Stimulated activated CD8-positive, alpha-beta memory T cell treated with anti-CD3 and anti-CD28 coated beads, Interleukin-4, amount 100 ng/mL, for 1 hour (primary cell): ENCODE measurements around the gene TULP4.
"Not testable (repeated sequence)": the region's sequence is repeated elsewhere in the genome, so short reads cannot be mapped to it uniquely, and the experiment has no call there.

Experiments
- DNase-seq, 2 donors: peaks; one replicate each; pipeline ENCODE4 v3.0.0-alpha.2; 2020; ENCODE audit warnings: low read depth in 2 of 2, low spot score in 1 of 2

Gene TULP4

DNA sequence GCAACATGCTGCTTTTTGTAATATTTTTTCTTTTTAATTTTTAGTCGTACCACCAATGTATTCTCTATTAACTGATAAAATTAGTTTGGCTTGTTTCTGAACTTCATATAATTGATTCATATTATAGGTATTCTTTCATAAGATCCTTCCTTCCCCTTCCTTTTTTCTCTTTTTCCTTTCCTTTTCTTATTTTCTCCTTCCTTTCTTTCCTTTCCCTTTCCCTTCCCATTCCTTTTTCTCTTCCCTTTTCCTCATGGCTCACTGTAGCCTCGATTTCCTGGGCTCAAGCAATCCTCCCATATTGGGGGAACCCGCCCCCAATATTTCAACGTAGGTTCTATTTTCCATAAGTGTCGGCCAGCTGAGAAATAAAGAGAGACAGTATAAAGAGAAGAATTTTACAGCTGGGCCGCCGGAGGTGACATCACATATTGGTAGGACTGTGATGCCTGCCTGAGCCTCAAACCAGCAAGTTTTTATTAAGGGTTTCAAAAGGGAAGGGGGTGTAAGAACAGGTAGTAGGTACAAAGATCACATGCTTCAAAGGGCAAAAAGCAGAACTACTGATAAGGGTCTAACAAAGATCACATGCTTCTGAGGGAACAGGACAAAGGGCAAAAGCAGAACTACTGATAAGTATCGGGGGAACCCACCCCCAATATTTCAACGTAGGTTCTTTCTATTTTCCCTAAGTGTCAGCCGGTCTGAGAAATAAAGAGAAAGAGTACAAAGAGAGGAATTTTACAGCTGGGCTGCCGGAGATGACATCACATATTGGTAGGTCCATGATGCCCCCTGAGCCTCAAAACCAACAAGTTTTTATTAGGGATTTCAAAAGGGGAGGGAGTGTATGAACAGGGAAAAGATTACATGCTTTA lies 16.1 kb upstream of the TULP4 start:
- not testable (repeated sequence) for DNase-seq

DNA sequence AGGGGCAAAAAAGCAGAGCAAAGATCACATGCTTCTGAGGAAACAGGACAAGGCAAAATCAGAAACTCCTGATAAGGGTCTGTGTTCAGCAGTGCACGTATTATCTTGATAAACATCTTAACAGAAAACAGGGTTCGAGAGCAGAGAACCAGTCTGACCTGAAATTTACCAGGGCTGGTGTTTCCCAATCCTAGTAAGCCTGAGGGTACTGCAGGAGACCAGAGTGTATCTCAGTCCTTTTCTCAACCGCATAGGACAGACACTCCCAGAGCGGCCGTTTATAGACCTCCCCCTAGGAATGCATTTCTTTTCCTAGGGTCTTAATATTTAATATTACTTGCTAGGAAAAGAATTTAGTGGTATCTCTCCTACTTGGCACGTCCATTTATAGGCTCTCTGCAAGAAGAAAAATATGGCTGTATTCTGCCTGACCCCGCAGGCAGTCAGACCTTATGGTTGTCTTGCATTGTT lies 15.4 kb upstream of the TULP4 start:
- DNase-seq, result not testable (repeated sequence)

DNA sequence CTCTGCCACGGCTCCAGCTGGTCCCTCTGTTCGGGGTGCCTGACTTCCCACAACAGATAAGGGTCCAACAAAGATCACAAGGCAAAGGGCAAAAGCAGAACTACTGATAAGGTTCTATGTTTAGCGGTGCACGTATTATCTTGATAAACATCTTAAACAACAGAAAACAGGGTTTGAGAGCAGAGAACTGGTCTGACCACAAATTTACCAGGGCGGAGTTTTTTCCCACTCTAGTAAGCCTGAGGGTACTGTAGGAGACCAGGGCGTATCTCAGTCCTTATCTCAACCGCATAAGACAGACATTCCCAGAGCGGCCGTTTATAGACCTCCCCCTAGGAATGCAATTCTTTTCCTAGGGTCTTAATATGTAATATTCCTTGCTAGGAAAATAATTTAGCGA lies 14.6 kb upstream of the TULP4 start:
- DNase-seq, result not testable (repeated sequence)

DNA sequence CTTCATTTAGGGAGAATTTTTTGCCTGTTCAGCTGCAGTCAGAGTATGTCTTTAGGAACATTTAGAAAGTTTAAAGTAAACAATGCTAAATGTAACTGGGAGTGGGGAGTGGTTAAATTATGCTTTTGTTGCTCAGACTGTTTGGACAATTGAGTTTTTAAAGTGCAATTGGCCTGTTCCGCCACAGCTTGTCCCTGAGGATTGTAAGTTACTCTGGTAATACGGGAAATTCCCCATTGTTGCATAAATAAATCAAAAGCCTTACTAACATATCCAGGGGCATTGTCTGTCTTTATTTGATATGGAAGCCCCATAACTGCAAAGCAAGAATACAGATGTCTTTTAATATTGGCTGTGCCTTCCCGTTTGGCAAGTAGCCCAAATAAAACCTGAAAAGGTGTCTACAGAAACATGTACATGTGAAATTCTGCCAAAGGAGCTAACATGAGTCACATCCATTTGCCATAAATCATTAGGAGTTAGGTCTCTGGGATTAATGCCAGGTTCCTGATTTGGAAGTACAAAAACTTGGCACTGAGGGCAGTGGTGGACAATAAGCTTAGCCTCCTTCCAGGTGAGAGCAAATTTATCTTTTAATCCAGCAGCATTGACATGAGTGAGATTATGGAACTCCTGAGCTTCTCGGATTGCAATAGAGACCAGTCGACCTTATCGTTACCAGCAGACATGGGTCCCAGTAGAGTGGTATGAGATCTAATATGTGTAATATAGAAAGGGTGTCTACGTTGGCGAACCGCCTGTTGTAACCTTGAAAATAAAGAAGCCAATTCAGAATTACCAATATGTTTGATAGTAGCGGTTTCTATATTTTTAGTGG lies 11.7 kb upstream of the TULP4 start:
- DNase-seq, result not testable (repeated sequence)

DNA sequence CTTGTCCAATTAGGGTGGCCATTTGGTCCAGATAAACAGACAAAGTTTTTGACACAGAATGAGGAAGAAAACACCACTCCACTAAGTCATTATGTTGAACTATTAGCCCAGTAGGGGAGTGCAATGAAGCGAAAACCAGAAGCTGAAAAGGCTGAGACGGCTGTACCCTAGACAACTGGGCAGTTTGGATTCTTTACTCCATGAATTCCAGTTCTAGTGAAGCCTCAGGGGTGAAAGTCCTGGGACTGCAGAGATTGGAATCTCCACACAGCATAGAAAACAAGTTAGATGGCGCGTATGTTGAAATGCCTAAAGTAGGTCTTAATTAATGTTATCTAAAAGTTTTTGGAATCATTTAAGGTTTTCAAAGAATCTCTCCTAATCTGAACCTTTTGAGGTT lies 10.7 kb upstream of the TULP4 start:
- not testable (repeated sequence) for DNase-seq

DNA sequence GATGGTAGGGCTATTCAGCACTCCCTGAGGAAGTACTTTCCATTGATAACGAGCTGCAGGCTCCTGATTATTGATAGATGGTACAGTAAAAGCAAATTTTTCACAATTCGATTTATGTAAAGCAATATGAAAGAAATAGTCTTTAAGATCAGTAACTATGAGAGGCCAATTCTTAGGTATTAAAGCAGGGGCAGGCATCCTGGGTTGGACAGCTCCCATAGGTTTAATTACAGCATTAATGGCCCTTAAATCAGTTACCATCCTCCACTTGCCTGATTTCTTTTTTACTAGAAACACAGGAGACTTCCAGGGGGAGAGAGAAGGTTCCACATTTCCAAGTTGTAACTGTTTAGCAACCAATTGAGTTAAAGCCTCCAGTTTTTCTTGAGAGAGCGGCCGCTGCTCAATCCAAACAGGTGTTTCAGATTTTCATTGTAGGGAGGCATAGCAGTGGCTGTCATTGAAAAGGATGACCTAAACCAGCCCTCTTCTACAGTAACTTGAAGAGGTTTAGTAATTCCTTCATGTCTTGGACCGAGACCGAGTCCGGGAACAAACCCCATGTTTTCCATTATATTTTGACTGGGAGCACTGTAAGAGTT lies 10.0 kb upstream of the TULP4 start:
- DNase-seq, result not testable (repeated sequence)

DNA sequence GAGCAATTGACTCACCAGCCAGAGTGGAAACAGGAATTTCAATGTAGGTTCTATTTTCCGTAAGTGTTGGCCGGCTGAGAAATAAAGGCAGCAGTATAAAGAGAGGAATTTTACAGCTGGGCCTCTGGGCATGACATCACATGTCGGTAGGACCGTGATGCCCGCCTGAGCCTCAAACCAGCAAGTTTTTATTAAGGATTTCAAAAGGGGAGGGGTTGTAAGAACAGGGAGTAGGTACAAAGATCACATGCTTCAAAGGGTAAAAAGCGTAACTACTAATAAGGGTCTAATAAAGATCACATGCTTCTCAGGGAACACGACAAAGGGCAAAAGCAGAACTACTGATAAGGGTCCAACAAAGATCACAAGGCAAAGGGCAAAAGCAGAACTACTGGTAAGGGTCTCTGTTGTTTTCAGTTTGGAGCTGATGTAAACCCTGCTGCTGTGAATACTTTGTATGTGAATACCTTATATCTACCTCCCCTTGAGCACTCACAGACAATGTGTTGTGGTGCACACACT lies 9.0 kb upstream of the TULP4 start:
- DNase-seq, result no peak

DNA sequence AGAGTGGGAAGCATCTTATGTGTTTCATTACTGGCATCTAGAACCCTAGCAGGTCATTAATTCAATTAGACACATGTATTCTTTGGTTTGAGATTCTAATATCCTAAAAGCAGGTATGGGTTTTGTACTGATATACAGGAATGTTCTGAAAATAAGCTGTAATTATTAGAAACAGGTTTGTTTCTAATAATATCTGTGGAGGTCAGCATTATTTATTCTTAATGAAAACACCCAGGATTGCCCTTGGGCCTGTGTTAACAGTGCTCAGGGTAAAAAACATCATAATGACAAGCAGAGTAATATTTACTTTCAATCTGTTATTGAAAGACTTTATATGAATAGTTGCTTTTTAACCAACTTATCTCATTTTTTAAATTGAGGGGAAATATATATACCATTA lies 8.0 kb upstream of the TULP4 start:
- DNase-seq, result no peak

DNA sequence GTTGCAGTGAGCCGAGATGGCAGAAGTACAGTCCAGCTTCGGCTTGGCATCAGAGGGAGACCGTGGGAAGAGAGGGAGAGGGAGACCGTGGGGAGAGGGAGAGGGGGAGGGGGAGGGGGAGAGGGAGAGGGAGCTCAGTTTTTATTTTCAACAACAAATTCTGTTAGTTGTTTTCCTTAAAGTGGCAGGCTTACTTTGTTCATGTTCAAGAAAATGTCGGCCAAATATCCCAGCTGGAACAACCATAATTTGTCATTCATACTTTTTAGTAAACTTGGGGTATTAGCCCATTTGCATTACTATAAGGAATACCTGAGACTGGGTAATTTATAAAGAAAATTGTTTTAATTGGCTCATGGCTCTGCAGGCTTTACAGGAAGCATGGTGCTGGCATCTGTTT lies 2.5 kb upstream of the TULP4 start:
- DNase-seq, result no peak

DNA sequence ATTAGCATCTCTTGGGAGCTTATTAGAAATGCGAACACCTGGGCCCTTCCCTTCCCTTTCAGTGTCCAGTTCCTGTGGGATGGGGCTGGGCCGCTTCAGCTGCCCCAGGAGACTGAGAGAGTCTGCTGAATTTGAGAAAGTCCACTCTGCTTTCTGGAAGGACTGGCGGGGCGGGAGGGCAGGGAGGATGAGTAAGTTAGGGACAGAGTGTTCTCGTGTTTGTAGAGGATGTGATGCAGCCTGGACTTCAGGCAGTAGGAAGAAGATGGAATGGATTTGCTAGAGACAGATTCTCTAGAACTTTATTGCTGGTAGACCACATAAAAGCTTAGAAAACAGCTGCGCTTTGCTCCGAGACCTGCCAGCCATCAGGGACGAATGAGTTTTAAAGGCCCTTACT lies 1.1 kb upstream of the TULP4 start:
- no peak for DNase-seq

DNA sequence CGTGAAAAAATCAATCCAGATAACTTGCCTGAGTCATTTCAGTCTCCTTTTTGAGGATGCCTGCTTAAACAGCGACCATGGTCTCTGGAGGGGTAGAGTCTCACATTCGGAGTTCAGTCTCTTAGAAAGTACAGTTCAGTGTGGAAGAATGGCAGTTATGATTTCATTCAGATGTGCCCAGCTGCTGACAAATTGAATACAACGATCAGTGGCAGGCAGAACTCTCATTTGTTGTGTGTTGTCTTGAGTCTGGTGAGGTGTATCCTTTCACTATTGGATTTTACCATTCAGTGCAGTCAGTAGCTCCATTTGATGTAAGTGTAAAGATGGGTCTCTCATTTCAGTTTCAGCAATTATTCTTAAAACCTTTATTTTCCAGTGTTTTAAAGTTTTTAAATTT lies 639 bp upstream of the TULP4 start:
- no peak for DNase-seq

DNA sequence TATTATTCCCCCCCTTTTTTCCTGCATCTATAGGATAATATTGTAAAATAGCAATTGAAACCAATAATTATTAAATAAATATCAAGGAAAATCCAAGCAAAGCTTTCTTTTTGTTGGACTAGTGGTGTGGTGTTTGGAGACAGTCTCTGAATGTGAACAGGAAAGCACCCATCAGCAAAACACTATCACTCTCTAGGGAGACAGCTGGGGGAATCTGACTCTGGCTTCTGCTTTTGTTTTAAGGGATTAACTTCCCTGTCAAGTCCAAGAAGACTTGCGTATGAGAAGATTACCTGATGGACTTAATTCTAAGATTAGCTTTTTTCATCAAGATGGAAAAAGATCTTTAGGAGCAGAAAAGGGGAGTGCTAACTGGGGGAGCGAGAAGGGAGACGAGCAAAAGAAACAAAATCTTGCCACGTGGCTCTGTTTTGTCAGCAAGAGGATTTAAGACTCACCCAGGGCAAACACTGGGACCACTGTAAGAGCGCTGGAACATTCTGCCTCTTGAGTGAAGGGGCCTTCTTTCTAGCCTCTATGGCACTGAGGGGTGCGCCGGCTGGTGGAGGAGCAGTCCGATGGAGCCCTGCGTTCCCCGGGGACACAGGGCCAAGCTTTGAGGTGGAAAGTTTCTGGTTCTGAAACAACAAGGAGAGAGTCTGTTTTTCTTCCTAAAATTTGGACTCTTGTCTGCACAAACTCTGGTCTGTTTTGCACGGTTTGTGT lies 570 bp downstream of the TULP4 start:
- no peak for DNase-seq

DNA sequence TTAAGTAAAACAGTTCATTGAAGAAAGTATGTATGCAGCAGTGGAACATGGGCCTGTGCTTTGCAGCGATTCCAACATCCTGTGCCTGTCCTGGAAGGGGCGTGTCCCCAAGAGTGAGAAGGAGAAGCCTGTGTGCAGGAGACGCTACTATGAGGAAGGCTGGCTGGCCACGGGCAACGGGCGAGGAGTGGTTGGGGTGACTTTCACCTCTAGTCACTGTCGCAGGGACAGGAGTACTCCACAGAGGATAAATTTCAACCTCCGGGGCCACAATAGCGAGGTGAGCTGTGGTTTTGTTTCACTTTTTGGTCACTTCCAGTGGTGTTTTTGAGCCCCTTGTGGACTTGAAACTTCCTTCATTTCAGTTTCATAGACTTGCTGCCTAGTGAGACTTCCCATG lies 1.7 kb downstream of the TULP4 start:
- no peak for DNase-seq

DNA sequence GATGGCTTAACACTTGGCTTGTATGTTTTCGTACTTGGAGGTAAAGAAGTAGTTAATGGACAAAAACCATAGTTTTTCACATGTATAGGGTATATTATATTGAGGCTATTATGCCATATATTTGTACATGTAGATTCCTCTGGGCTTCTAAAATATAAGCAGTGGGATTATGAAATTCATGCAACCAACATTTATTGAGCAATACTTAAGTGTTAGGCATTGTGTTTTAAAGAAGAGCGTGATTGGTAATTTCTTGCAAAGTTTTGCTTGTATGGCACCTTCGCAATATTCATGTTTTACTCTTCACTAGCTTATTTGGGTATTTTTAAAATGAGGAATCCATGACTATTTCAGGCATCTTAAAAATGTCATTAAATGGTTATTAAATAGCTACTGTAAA lies 2.5 kb downstream of the TULP4 start:
- DNase-seq, result no peak

DNA sequence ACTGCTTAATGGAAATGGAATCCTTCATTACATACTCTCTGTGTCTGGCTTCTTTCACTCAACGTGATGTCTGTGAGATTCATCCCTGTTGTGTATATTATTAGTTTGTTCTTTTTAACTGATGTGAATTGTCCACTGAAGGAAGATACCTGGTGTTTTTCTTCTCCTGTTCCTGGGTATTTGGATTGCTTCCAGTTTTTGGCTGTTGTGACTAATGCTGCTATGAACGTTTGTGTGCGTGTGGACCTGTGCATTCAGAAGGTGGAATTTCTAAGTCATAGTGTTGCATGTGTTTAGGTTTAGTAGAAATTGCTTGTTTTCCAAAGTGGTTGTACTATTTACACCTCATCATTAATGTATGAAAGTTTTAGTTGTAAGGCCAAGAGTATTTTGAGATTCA lies 3.8 kb downstream of the TULP4 start:
- no peak for DNase-seq

DNA sequence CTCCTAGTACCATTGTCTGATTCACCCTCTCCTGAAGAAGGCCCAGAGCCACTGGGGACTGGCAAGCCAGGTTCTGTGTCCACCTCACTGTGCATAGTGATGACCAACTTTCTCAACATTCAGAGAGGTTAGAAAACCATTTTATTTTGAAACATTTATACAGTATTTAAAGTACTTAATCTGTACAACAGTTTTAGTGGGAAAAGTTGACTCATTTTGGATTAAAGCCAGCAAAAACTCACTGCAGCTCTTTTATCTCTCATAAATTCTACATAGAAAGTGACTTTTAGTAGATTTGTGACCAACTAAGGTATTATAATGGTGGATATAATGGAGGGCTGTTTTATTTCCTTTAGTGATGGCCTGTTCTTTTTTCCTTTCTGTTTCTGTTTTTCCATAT lies 9.7 kb downstream of the TULP4 start:
- DNase-seq, result no peak

DNA sequence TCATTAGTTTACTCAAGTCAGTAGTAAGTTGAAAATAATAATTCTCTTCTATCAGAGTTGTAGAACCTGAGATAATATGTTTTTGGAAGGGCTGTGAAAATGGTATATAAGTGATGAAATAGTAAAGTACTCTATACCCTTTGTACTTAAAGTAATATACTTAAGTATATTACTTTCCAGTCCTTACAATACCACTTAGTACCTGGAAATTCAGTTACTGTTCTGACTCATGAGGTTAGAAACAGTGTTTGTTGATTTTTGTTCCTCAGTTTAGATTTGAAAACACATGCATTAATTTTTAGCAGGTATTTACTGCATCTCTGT lies 10.1 kb downstream of the TULP4 start:
- DNase-seq, result no peak

DNA sequence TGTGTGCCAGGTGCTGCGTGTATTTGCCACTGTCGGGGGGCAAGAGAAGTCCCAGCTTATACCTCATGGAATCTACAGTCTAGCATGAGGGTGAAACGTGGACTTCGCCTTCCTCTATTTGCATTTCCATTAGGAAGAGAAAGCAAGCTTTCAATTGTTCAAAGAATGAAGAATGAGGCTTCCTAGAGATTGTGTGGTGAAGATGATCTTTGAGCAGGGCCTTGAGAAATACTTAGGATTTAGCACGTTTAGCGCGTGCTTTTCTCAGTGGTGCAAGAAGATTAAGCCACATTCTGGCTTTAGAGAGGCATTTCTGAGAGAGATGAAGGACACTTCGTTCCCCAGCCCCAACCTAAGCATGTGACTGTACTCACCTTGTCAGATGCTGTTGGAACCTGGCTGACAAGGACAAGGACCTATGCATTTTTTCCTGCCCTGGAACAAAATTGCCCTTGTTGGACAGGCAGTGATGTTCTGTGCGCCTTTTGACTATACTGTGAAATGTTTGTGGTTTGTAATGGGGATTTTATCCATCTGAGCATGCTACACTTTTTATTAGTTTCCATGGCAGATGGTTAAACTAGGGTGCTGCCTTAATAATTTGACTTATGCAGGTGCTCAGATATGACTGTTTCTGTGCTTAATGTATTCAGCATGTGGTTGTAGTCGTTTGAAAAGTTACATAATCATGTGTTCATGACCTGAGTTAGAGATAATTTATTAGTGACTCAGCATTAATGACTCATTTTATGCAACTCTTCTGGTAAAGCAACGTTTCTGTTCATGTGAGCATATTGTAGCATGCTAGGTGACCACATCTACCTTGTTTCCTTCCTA lies 10.7 kb downstream of the TULP4 start:
- DNase-seq, result no peak

DNA sequence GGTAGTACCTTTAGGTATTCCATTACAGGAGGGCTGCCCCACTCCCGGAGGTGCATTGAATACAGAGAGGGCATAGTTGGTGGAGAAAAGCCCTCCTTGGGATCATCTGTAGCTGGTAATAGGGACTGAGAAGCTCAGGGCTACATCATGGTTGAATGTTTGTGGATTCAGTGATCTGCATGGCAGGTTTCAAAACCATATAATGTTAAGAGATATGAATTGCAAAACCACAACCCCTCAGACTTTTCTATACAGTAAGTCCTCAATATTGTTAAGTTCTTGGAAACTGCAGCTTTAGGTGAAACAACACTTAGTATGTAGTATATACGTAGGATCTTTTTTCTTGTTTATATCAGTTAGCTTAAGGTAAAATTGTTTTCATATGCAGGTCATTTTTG lies 11.3 kb downstream of the TULP4 start:
- DNase-seq, result no peak

DNA sequence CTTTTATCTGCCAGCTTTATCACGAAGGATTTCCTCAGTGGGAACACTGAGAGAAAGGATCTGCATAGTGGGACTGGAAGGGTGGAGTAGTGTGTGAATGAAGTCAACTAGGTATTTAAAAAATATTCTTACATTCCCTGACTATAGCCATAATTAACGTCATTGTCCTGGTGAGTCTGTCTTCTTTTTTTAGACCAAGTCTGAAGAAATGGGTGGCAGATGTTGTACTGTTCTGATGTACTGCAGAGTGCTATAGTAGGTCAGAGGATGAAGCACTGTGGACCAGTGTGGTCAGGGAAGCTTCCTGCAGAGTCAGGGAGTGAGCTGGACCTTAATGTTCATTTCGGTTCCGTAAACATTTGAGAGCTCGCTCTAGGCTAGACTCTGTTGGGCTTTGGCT lies 11.9 kb downstream of the TULP4 start:
- DNase-seq, result no peak
